Tibial nerve (tissue), 4 donors: ENCODE measurements around the gene SLC38A11. TPM values are rescaled to one million over a fixed set of nuclear protein-coding genes. Genes with fewer than 3 reads are reported as not detected.

ENCODE experiments used
- DNase-seq, 2 donors: peaks; one replicate each; pipeline ENCODE4 v3.0.0-alpha.2; 2019; ENCODE audit warnings: low spot score in 2 of 2
- H3K27ac ChIP-seq, 4 donors: fragments of 200-600 bp; sonication (generic) in 3 of 4; one replicate each; pipeline ENCODE4 v1.5.1; 2017 to 2019; ENCODE audit warnings: mild to moderate bottlenecking in 1 of 4
- H3K27me3 ChIP-seq, 2 donors: fragments of 200-600 bp; sonication (generic) in 1 of 2; one replicate each; pipeline versions ENCODE4 v1.5.1 to v1.6.0; 2017 to 2019
- H3K36me3 ChIP-seq, 3 donors: fragments of 200-600 bp; sonication (generic); one replicate each; pipeline ENCODE4 v1.5.1; 2018 to 2019
- H3K4me1 ChIP-seq, 4 donors: fragments of 200-600 bp; sonication (generic) in 3 of 4; one replicate each; pipeline ENCODE4 v1.5.1; 2017 to 2019
- H3K4me3 ChIP-seq, 4 donors: fragments of 200-600 bp; sonication (generic) in 3 of 4; one replicate each; pipeline ENCODE4 v1.5.1; 2017 to 2019; ENCODE audit warnings: mild to moderate bottlenecking in 1 of 4, moderate library complexity in 1 of 4
- H3K9me3 ChIP-seq, 4 donors: fragments of 200-600 bp; sonication (generic) in 3 of 4; one replicate each; pipeline ENCODE4 v1.5.1; 2017 to 2019
- CTCF ChIP-seq, 5 experiments: fragments of 200-600 bp in 3 of 5; fragments of 450-650 bp in 2 of 5; sonication (generic) in 3 of 5; IDR thresholded peaks; one replicate each; pipeline ENCODE4 v1.5.1; 2016 to 2019; ENCODE audit warnings: antibody characterized with exemption in 5 of 5, mild to moderate bottlenecking in 3 of 5, moderate library complexity in 2 of 5
- EP300 ChIP-seq, 2 donors: sonication (generic); formaldehyde crosslinking; IDR thresholded peaks; one replicate each; pipeline ENCODE4 v1.6.1; 2017; ENCODE audit warnings: antibody characterized with exemption in 2 of 2, mild to moderate bottlenecking in 1 of 2
- POLR2A ChIP-seq, 2 donors: fragments of 450-650 bp; IDR thresholded peaks; one replicate each; pipeline ENCODE4 v1.6.1; 2017; ENCODE audit warnings: antibody characterized with exemption in 2 of 2, mild to moderate bottlenecking in 2 of 2, moderate library complexity in 2 of 2
- WGBS, 2 donors: methylation state at CpG; one replicate each; pipeline ENCODE4 v1.1.5; 2018; 5-methylcytosine and 5-hydroxymethylcytosine counted together
- total RNA-seq, 4 donors: library from RNA; depleted of rRNA; stranded (reverse); fragments of >200 nt; gene quantifications; one replicate each; pipeline ENCODE4 v1.1.0, GENCODE V29; 2016

SLC38A11 gene
- total RNA-seq, 4 donors from 2014 or later: 1.5 to 4.3 (median 4.2) TPM; not detected in 1

GRCh38 chr2:164850235-164850634, 105.1 kb downstream of the SLC38A11 start:
- no peaks in the 10 kb centered on the region for H3K36me3 ChIP-seq
- H3K4me1 ChIP-seq: peaks cover 0 to 30% (median 0%) of the 10 kb centered on the region in 4 donors
- H3K27ac ChIP-seq: peak overlapping the region in 2 of 4 donors; percentile 4 to 24
- H3K4me3 ChIP-seq: no peak overlapping the region
- H3K27me3 ChIP-seq: no peaks in the 10 kb centered on the region
- WGBS, 2 donors: 45 to 54% methylated on average over 4 of the region's 4 CpGs
- TF ChIP-seq EP300 (IDR thresholded peaks at IDR 0.05) (peak in 1 of 2 donors; percentile 33), CTCF (IDR thresholded peaks at IDR 0.05) (no peak)
- DNase-seq: no peak
- H3K9me3 ChIP-seq: no peaks in the 10 kb centered on the region

- Histone ChIP-seq H3K4me3 (no peak overlapping the region), H3K36me3 (no peaks in the 10 kb centered on the region), H3K4me1 (peaks cover 0 to 30% (median 0%) of the 10 kb centered on the region in 4 donors), H3K27ac (peak overlapping the region in 1 of 4 donors; percentile 23), H3K9me3 (no peaks in the 10 kb centered on the region), H3K27me3 (no peaks in the 10 kb centered on the region)
- no peak for TF ChIP-seq EP300 (IDR thresholded peaks at IDR 0.05)
- no peak for TF ChIP-seq POLR2A (IDR thresholded peaks at IDR 0.05)
- no peak for TF ChIP-seq CTCF (IDR thresholded peaks at IDR 0.05)
- DNase-seq: no peak
- WGBS, 2 donors: 70 to 91% methylated on average over 1 of the region's 1 CpG
Observed at GRCh38 chr2:164849506-164849905, 105.8 kb downstream of the SLC38A11 start.

- Histone ChIP-seq H3K27ac (peak overlapping the region in 1 of 4 donors; percentile 2), H3K4me3 (no peak overlapping the region), H3K9me3 (no peaks in the 10 kb centered on the region), H3K36me3 (no peaks in the 10 kb centered on the region), H3K27me3 (no peaks in the 10 kb centered on the region), H3K4me1 (peaks cover 0 to 31% (median 0%) of the 10 kb centered on the region in 4 donors)
- DNase-seq: no peak
- TF ChIP-seq EP300 (IDR thresholded peaks at IDR 0.05) (no peak), CTCF (IDR thresholded peaks at IDR 0.05) (no peak), POLR2A (IDR thresholded peaks at IDR 0.05) (no peak)
- 72% methylated on average over 2 of the region's 2 CpGs for WGBS, 2 donors
Observed at GRCh38 chr2:164847981-164848741, 107.2 kb downstream of the SLC38A11 start.

GRCh38 chr2:164847291-164847690, 108.0 kb downstream of the SLC38A11 start:
- no peak for DNase-seq
- Histone ChIP-seq H3K4me3 (no peak overlapping the region), H3K27me3 (no peaks in the 10 kb centered on the region), H3K27ac (no peak overlapping the region), H3K9me3 (no peaks in the 10 kb centered on the region), H3K36me3 (no peaks in the 10 kb centered on the region), H3K4me1 (peaks cover 0 to 40% (median 4%) of the 10 kb centered on the region in 4 donors)
- TF ChIP-seq CTCF (IDR thresholded peaks at IDR 0.05) (no peak), POLR2A (IDR thresholded peaks at IDR 0.05) (no peak), EP300 (IDR thresholded peaks at IDR 0.05) (no peak)
- 84 to 86% methylated on average over 4 of the region's 4 CpGs for WGBS, 2 donors

GRCh38 chr2:164846276-164846675, 109.0 kb downstream of the SLC38A11 start:
- no peak for DNase-seq
- Histone ChIP-seq H3K4me1 (peaks cover 0 to 42% (median 6%) of the 10 kb centered on the region in 4 donors), H3K9me3 (no peaks in the 10 kb centered on the region), H3K27me3 (no peaks in the 10 kb centered on the region), H3K27ac (no peak overlapping the region), H3K36me3 (no peaks in the 10 kb centered on the region), H3K4me3 (no peak overlapping the region)
- 73 to 89% methylated on average over 2 of the region's 2 CpGs for WGBS, 2 donors
- TF ChIP-seq CTCF (IDR thresholded peaks at IDR 0.05) (no peak), EP300 (IDR thresholded peaks at IDR 0.05) (no peak), POLR2A (IDR thresholded peaks at IDR 0.05) (no peak)
